Measurements from ENCODE around the gene C1QTNF12. TPM values are rescaled to one million over a fixed set of nuclear protein-coding genes. Genes with fewer than 3 reads are reported as not detected.

The C1QTNF12 gene
- total RNA-seq, 1 experiment from 2014 or later, result 4.4 TPM

GRCh38 chr1:1204425-1204920, 42.0 kb downstream of the C1QTNF12 start:
- Histone ChIP-seq H3K4me2 (ENCODE audit: insufficient read depth, insufficient read length, low read length) (no peak overlapping the region), H2BK5ac (ENCODE audit: insufficient read length, low read length) (no peak overlapping the region), H4K91ac (ENCODE audit: insufficient read length, low read depth, low read length) (no peak overlapping the region), H3K23ac (ENCODE audit: insufficient read length, low read depth, low read length) (no peak overlapping the region), H4K20me1 (ENCODE audit: control insufficient read depth, insufficient read depth, insufficient read length) (no peaks in the 10 kb centered on the region), H3K4me1 (ENCODE audit: insufficient read depth, low read length) (no peaks in the 10 kb centered on the region), H4K5ac (ENCODE audit: insufficient read length, low read depth, low read length) (no peak overlapping the region), H3K56ac (ENCODE audit: insufficient read length, low read depth, low read length) (no peak overlapping the region), H2BK120ac (ENCODE audit: low read depth, low read length, poor library complexity, severe bottlenecking) (no peak overlapping the region), H3K27me3 (ENCODE audit: insufficient read depth, low read length) (no peaks in the 10 kb centered on the region; the same call in 1 of the 2 replicates), H3K14ac (ENCODE audit: insufficient read depth, low read length) (no peak overlapping the region), H2BK12ac (ENCODE audit: insufficient read length, low read depth, low read length) (no peak overlapping the region), H3K9me3 (ENCODE audit: control insufficient read depth, low read depth, low read length) (no peaks in the 10 kb centered on the region), H2AK5ac (ENCODE audit: insufficient read length, low read length) (no peak overlapping the region), H3K79me1 (ENCODE audit: insufficient read depth, low read depth, low read length, poor library complexity, severe bottlenecking) (no peaks in the 10 kb centered on the region), H3K79me2 (ENCODE audit: insufficient read depth, low read length) (no peaks in the 10 kb centered on the region), H2BK15ac (ENCODE audit: low read depth, low read length) (no peak overlapping the region), H3K4ac (ENCODE audit: low read depth, low read length) (no peak overlapping the region), H3T11ph (ENCODE audit: low read length) (no peak overlapping the region), H3K9ac (ENCODE audit: extremely low read depth, insufficient read length, low read length) (no peak overlapping the region), H2BK20ac (ENCODE audit: low read depth, low read length, poor library complexity, severe bottlenecking) (no peak overlapping the region), H4K8ac (replicated peaks; ENCODE audit: insufficient read length, low read depth, low read length) (no peak overlapping the region), H3K23me2 (ENCODE audit: insufficient read length, low read depth, low read length, poor library complexity, severe bottlenecking) (peaks cover 3% of the 10 kb centered on the region), H2AFZ (ENCODE audit: low read length) (no peak overlapping the region), H3K18ac (ENCODE audit: insufficient read length, low read depth, low read length) (no peak overlapping the region), H3K27ac (ENCODE audit: insufficient read length, low read depth, low read length) (no peak overlapping the region)
- no peaks in the 10 kb centered on the region for H3K9me3 Mint-ChIP-seq
- no peaks in the 10 kb centered on the region for H3K36me3 Mint-ChIP-seq (ENCODE audit: insufficient read depth in 1 of 3, low read depth in 3 of 3)
- no peak for DNase-seq
- H3K4me1 Mint-ChIP-seq, result peaks cover 4 to 10% of the 10 kb centered on the region in 2 experiments
- TF ChIP-seq, protein P1, sequence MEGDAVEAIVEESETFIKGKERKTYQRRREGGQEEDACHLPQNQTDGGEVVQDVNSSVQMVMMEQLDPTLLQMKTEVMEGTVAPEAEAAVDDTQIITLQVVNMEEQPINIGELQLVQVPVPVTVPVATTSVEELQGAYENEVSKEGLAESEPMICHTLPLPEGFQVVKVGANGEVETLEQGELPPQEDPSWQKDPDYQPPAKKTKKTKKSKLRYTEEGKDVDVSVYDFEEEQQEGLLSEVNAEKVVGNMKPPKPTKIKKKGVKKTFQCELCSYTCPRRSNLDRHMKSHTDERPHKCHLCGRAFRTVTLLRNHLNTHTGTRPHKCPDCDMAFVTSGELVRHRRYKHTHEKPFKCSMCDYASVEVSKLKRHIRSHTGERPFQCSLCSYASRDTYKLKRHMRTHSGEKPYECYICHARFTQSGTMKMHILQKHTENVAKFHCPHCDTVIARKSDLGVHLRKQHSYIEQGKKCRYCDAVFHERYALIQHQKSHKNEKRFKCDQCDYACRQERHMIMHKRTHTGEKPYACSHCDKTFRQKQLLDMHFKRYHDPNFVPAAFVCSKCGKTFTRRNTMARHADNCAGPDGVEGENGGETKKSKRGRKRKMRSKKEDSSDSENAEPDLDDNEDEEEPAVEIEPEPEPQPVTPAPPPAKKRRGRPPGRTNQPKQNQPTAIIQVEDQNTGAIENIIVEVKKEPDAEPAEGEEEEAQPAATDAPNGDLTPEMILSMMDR (conservative IDR thresholded peaks at IDR 0.05), result no peak
- no CpG with 5 or more reads among the region's 8 CpGs for WGBS (ENCODE audit: extremely low coverage, insufficient read length, low lambda C conversion rate)
- no peak overlapping the region for H3K4me3 Mint-ChIP-seq
- peaks cover 25% of the 10 kb centered on the region for H3K27me3 Mint-ChIP-seq (ENCODE audit: low read depth)
- H3K27ac Mint-ChIP-seq, result no peak overlapping the region
